GM23248 (cell line): ENCODE measurements around the gene HEATR9. TPM values are rescaled to one million over a fixed set of nuclear protein-coding genes. Genes with fewer than 3 reads are reported as not detected.

ENCODE experiments used
- DNase-seq: peaks from one replicate; pipeline ENCODE4 v3.0.0-alpha.2; 2015
- H2AFZ ChIP-seq: fragments of 200-600 bp; sonication (generic); 2 replicates; pipeline ENCODE4 v1.6.1; 2016; ENCODE audit warnings: antibody characterized with exemption
- H3F3A ChIP-seq: fragments of 200-600 bp; sonication (generic); 2 replicates; pipeline ENCODE4 v1.6.1; 2016; ENCODE audit warnings: mild to moderate bottlenecking, antibody characterized with exemption, mixed run types; ENCODE audit not compliant: insufficient read depth
- H3K27ac ChIP-seq: fragments of 200-600 bp; sonication (generic); 2 replicates; pipeline ENCODE4 v1.5.1; 2016; ENCODE audit warnings: mild to moderate bottlenecking
- H3K27me3 ChIP-seq: fragments of 200-600 bp; sonication (generic); replicated peaks from 2 replicates; pipeline ENCODE4 v1.6.1; 2016; ENCODE audit warnings: mild to moderate bottlenecking; ENCODE audit not compliant: insufficient read depth
- H3K36me3 ChIP-seq: fragments of 200-600 bp; sonication (generic); 2 replicates; pipeline ENCODE4 v1.6.1; 2016; ENCODE audit warnings: low read depth, mild to moderate bottlenecking
- H3K4me1 ChIP-seq: fragments of 200-600 bp; sonication (generic); 2 replicates; pipeline ENCODE4 v1.6.1; 2016; ENCODE audit warnings: mild to moderate bottlenecking; ENCODE audit not compliant: insufficient read depth
- H3K4me2 ChIP-seq: fragments of 200-600 bp; sonication (generic); one replicate; pipeline ENCODE4 v1.6.1; 2016; ENCODE audit warnings: mild to moderate bottlenecking; ENCODE audit not compliant: unreplicated experiment
- H3K4me3 ChIP-seq: fragments of 200-600 bp; sonication (generic); 2 replicates; pipeline ENCODE4 v1.5.1; 2016; ENCODE audit warnings: mild to moderate bottlenecking
- H3K79me2 ChIP-seq: fragments of 200-600 bp; sonication (generic); 2 replicates; pipeline ENCODE4 v1.6.1; 2016; ENCODE audit warnings: mild to moderate bottlenecking; ENCODE audit not compliant: insufficient read depth
- H3K9ac ChIP-seq: fragments of 200-600 bp; sonication (generic); 2 replicates; pipeline ENCODE4 v1.6.1; 2016; ENCODE audit warnings: mild to moderate bottlenecking
- H3K9me2 ChIP-seq: fragments of 200-600 bp; sonication (generic); 2 replicates; pipeline ENCODE4 v1.6.1; 2016; ENCODE audit warnings: mixed run types, mild to moderate bottlenecking, moderate library complexity; ENCODE audit not compliant: insufficient read depth
- H3K9me3 ChIP-seq: fragments of 200-600 bp; sonication (generic); one replicate; pipeline ENCODE4 v1.6.1; 2017; ENCODE audit warnings: low read depth
- H4K20me1 ChIP-seq: fragments of 200-600 bp; sonication (generic); 2 replicates; pipeline ENCODE4 v1.6.0; 2016; ENCODE audit not compliant: insufficient read depth
- EZH2 ChIP-seq: fragments of 200-600 bp; sonication (generic); IDR thresholded peaks from 2 replicates; pipeline ENCODE4 v1.6.1; 2018; ENCODE audit warnings: antibody characterized with exemption, mild to moderate bottlenecking; ENCODE audit not compliant: insufficient read depth, poor library complexity, severe bottlenecking
- EZH2phosphoT487 ChIP-seq: fragments of 200-600 bp; sonication (generic); IDR thresholded peaks from 2 replicates; pipeline ENCODE4 v1.6.1; 2018; ENCODE audit warnings: antibody characterized with exemption, moderate library complexity, mild to moderate bottlenecking, low read depth; ENCODE audit not compliant: insufficient read depth
- WGBS, 2 experiments: methylation state at CpG; one replicate each; pipeline ENCODE4 v1.1.6; 2015 to 2017; ENCODE audit warnings: low lambda C conversion rate in 2 of 2, low coverage in 1 of 2; ENCODE audit errors: missing lambda C conversion rate in 2 of 2; 5-methylcytosine and 5-hydroxymethylcytosine counted together
- in situ Hi-C: fragments of 300-500 bp; cut with MboI; formaldehyde crosslinking; loops from 2 replicates; pipeline ENCODE4 v1.15.0; 2020
- polyA plus RNA-seq: library from polyadenylated mRNA; unstranded; fragments of >200 nt; fragmentation: Nextera tagmentation; extraction: Ambion mirVana; gene quantifications from 2 replicates; pipeline ENCODE4 v1.2.1, GENCODE V29; 2016
- total RNA-seq: library from RNA; depleted of rRNA; stranded (reverse); fragments of >200 nt; shearing (Covaris generic); gene quantifications from 2 replicates; pipeline ENCODE4 v1.2.3, GENCODE V29; 2014

Gene HEATR9
- total and polyA plus RNA-seq, 2 experiments from 2014 or later, result not detected

- Histone ChIP-seq H3K4me3 (no peak overlapping the region), H4K20me1 (no peaks in the 10 kb centered on the region; the same call in 1 of the 2 replicates), H3K79me2 (peaks cover 19% of the 10 kb centered on the region; the same call in 1 of the 2 replicates), H3K27ac (no peak overlapping the region), H3K9me3 (no peaks in the 10 kb centered on the region), H3K4me1 (peaks cover 7% of the 10 kb centered on the region; the same call in 1 of the 2 replicates), H3K36me3 (peaks cover 60% of the 10 kb centered on the region), H2AFZ (no peak overlapping the region), H3K9me2 (no peaks in the 10 kb centered on the region), H3K4me2 (no peak overlapping the region), H3F3A (peaks cover 18% of the 10 kb centered on the region), H3K27me3 (no peaks in the 10 kb centered on the region), H3K9ac (no peak overlapping the region)
- TF ChIP-seq EZH2, result no peak
- TF ChIP-seq EZH2phosphoT487, result no peak
- DNase-seq, result no peak
- in situ Hi-C loops, result loop anchor here (25.0 kb wide), 1 partner anchor 665 kb away; no protein-coding TSS in a partner anchor
- 6 to 12% methylated on average over 2 of the region's 2 CpGs for WGBS, 2 experiments
These were observed 21.7 kb downstream of the HEATR9 start for GRCh38 chr17:35847006-35847405.

GRCh38 chr17:35846055-35846809, 22.5 kb downstream of the HEATR9 start:
- Histone ChIP-seq H2AFZ (no peak overlapping the region), H3K9ac (no peak overlapping the region), H3K9me2 (no peaks in the 10 kb centered on the region), H3K79me2 (peaks cover 27% of the 10 kb centered on the region; the same call in 1 of the 2 replicates), H3K27ac (no peak overlapping the region), H3K36me3 (peaks cover 60% of the 10 kb centered on the region), H4K20me1 (no peaks in the 10 kb centered on the region; the same call in 1 of the 2 replicates), H3K4me1 (peaks cover 7% of the 10 kb centered on the region; the same call in 1 of the 2 replicates), H3K4me2 (no peak overlapping the region), H3F3A (peaks cover 18% of the 10 kb centered on the region), H3K9me3 (no peaks in the 10 kb centered on the region), H3K4me3 (no peak overlapping the region), H3K27me3 (no peaks in the 10 kb centered on the region)
- peak; percentile 60 for DNase-seq
- WGBS, 2 experiments, result 91 to 94% methylated on average over 3 of the region's 3 CpGs
- in situ Hi-C loops, result loop anchor here (25.0 kb wide), 1 partner anchor 666 kb away; no protein-coding TSS in a partner anchor
- TF ChIP-seq EZH2, result no peak
- TF ChIP-seq EZH2phosphoT487, result no peak

- peaks cover 28% of the 10 kb centered on the region; the same call in 1 of the 2 replicates for H3K79me2 ChIP-seq
- no peak overlapping the region for H3K4me3 ChIP-seq
- H4K20me1 ChIP-seq, result no peaks in the 10 kb centered on the region
- no peak for TF ChIP-seq EZH2phosphoT487
- TF ChIP-seq EZH2, result no peak
- no peaks in the 10 kb centered on the region for H3K27me3 ChIP-seq
- H3K4me1 ChIP-seq, result peaks cover 7% of the 10 kb centered on the region; the same call in 1 of the 2 replicates
- no peak overlapping the region for H3K27ac ChIP-seq
- in situ Hi-C loops, result loop anchor here (25.0 kb wide), 1 partner anchor 668 kb away; no protein-coding TSS in a partner anchor
- H3K9ac ChIP-seq, result no peak overlapping the region
- peaks cover 72% of the 10 kb centered on the region for H3K36me3 ChIP-seq
- no peaks in the 10 kb centered on the region for H3K9me3 ChIP-seq
- no peak for DNase-seq
- WGBS, 2 experiments, result 98 to 100% methylated on average over 5 to 19 of the region's 19 CpGs
- no peak overlapping the region for H3K4me2 ChIP-seq
- no peak overlapping the region for H2AFZ ChIP-seq
- no peaks in the 10 kb centered on the region for H3K9me2 ChIP-seq
- H3F3A ChIP-seq, result peaks cover 22% of the 10 kb centered on the region
These were observed 24.1 kb downstream of the HEATR9 start for GRCh38 chr17:35844547-35844946.

GRCh38 chr17:35843698-35844097, 25.0 kb downstream of the HEATR9 start:
- peaks cover 15% of the 10 kb centered on the region for H3F3A ChIP-seq
- DNase-seq, result no peak
- no peaks in the 10 kb centered on the region for H3K9me3 ChIP-seq
- H3K4me2 ChIP-seq, result no peak overlapping the region
- TF ChIP-seq EZH2, result no peak
- TF ChIP-seq EZH2phosphoT487, result no peak
- H3K9ac ChIP-seq, result no peak overlapping the region
- no peak overlapping the region for H3K4me3 ChIP-seq
- H3K79me2 ChIP-seq, result peaks cover 23% of the 10 kb centered on the region; the same call in 1 of the 2 replicates
- no peak overlapping the region for H2AFZ ChIP-seq
- no peaks in the 10 kb centered on the region for H3K27me3 ChIP-seq
- H3K9me2 ChIP-seq, result no peaks in the 10 kb centered on the region
- no peak overlapping the region for H3K27ac ChIP-seq
- 99 to 100% methylated on average over 2 of the region's 2 CpGs for WGBS, 2 experiments
- H3K4me1 ChIP-seq, result peaks cover 7% of the 10 kb centered on the region; the same call in 1 of the 2 replicates
- no peaks in the 10 kb centered on the region for H4K20me1 ChIP-seq
- in situ Hi-C loops, result loop anchor here (25.0 kb wide), 1 partner anchor 669 kb away; no protein-coding TSS in a partner anchor
- H3K36me3 ChIP-seq, result peaks cover 72% of the 10 kb centered on the region
